ENCODE measurements around the gene SND1.

The SND1 gene

DNA sequence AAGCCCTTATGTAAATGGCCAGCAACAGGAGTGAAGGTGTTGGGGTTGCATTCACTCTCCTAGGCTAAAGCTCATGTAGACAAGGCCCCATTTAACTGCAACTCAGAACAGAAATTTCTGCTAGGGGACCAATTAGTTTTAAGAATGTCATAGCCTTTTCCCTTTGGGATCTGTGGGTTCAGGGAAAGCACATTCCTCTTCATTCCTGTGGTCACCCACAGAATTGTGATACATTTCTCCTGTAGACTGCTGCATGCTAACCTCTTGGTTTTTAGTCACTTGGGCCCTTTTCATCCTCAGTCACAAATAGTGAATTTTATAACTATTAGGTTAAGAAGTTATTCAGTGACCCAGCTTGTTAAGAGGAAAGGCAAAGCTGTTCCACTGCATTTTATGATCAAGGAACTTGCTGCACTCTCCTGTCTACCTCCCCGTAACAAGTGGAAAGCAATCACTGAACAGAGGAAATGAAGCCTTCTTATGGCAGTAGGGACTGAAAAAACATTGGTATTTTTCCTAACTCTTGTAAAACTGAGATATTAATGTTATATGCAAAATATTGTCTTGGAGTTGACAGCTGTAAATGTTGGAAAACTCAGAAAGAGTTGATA is 124.9 kb downstream of the SND1 start:
- no peak overlapping the region for H3K9ac ChIP-seq (ENCODE audit: low read depth in 1 of 2, low read length in 2 of 2)
- H3K4me3 ChIP-seq (ENCODE audit: low read length in 2 of 2) = no peak overlapping the region
- no peaks in the 10 kb centered on the region for H3K36me3 ChIP-seq (ENCODE audit: control insufficient read depth in 2 of 2, insufficient read depth in 2 of 2, low read length in 2 of 2)
- no peaks in the 10 kb centered on the region for H3K27me3 ChIP-seq (ENCODE audit: control insufficient read depth in 2 of 2, insufficient read depth in 2 of 2, low read length in 2 of 2)
- no peaks in the 10 kb centered on the region for H3K9me3 ChIP-seq (ENCODE audit: control insufficient read depth in 2 of 2, low read length in 2 of 2)
- H3K27ac ChIP-seq (ENCODE audit: low read depth in 2 of 2, low read length in 2 of 2) = no peak overlapping the region
- no peaks in the 10 kb centered on the region for H3K4me1 ChIP-seq (ENCODE audit: control insufficient read depth in 2 of 2, insufficient read depth in 2 of 2, low read length in 2 of 2)

DNA sequence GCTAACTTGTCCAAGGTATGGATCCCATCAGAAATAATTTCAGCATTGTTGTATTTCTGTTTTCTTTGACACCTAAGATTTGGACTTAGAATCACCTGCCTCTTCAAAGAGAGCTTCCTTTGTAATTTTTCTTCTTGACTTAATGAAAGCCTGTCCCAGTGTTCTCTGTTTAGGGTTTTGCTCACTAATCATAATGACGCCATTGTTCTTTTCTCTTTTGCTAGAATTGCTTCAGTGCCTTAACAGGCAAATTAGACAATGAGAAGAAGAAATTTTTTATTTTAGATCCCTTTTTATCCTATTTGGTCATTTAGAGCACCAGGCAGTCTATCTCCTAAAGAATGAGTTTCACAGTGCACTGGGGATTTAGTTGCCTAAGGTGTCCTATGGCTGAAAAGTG is 128.5 kb downstream of the SND1 start:
- no peaks in the 10 kb centered on the region for H3K4me1 ChIP-seq (ENCODE audit: control insufficient read depth in 2 of 2, insufficient read depth in 2 of 2, low read length in 2 of 2)
- no peak overlapping the region for H3K4me3 ChIP-seq (ENCODE audit: low read length in 2 of 2)
- no peaks in the 10 kb centered on the region for H3K36me3 ChIP-seq (ENCODE audit: control insufficient read depth in 2 of 2, insufficient read depth in 2 of 2, low read length in 2 of 2)
- no peak overlapping the region for H3K9ac ChIP-seq (ENCODE audit: low read depth in 1 of 2, low read length in 2 of 2)
- H3K27me3 ChIP-seq (ENCODE audit: control insufficient read depth in 2 of 2, insufficient read depth in 2 of 2, low read length in 2 of 2) = no peaks in the 10 kb centered on the region
- H3K27ac ChIP-seq (ENCODE audit: low read depth in 2 of 2, low read length in 2 of 2) = no peak overlapping the region
- H3K9me3 ChIP-seq (ENCODE audit: control insufficient read depth in 2 of 2, low read length in 2 of 2) = no peaks in the 10 kb centered on the region

GRCh38 chr7:127781081-127781480 is 129.1 kb downstream of the SND1 start:
- Histone ChIP-seq H3K9me3 (ENCODE audit: control insufficient read depth in 2 of 2, low read length in 2 of 2) (no peaks in the 10 kb centered on the region), H3K9ac (ENCODE audit: low read depth in 1 of 2, low read length in 2 of 2) (no peak overlapping the region), H3K4me3 (ENCODE audit: low read length in 2 of 2) (no peak overlapping the region), H3K27ac (ENCODE audit: low read depth in 2 of 2, low read length in 2 of 2) (no peak overlapping the region), H3K36me3 (ENCODE audit: control insufficient read depth in 2 of 2, insufficient read depth in 2 of 2, low read length in 2 of 2) (no peaks in the 10 kb centered on the region), H3K4me1 (ENCODE audit: control insufficient read depth in 2 of 2, insufficient read depth in 2 of 2, low read length in 2 of 2) (no peaks in the 10 kb centered on the region), H3K27me3 (ENCODE audit: control insufficient read depth in 2 of 2, insufficient read depth in 2 of 2, low read length in 2 of 2) (no peaks in the 10 kb centered on the region)

- H3K9ac ChIP-seq (ENCODE audit: low read depth in 1 of 2, low read length in 2 of 2) = no peak overlapping the region
- no peaks in the 10 kb centered on the region for H3K9me3 ChIP-seq (ENCODE audit: control insufficient read depth in 2 of 2, low read length in 2 of 2)
- no peaks in the 10 kb centered on the region for H3K4me1 ChIP-seq (ENCODE audit: control insufficient read depth in 2 of 2, insufficient read depth in 2 of 2, low read length in 2 of 2)
- no peaks in the 10 kb centered on the region for H3K36me3 ChIP-seq (ENCODE audit: control insufficient read depth in 2 of 2, insufficient read depth in 2 of 2, low read length in 2 of 2)
- no peaks in the 10 kb centered on the region for H3K27me3 ChIP-seq (ENCODE audit: control insufficient read depth in 2 of 2, insufficient read depth in 2 of 2, low read length in 2 of 2)
- H3K4me3 ChIP-seq (ENCODE audit: low read length in 2 of 2) = no peak overlapping the region
- no peak overlapping the region for H3K27ac ChIP-seq (ENCODE audit: low read depth in 2 of 2, low read length in 2 of 2)
These were observed 130.1 kb downstream of the SND1 start for GRCh38 chr7:127782075-127782474.

GRCh38 chr7:127782654-127783559 is 130.9 kb downstream of the SND1 start:
- no peak overlapping the region for H3K9ac ChIP-seq (ENCODE audit: low read depth in 1 of 2, low read length in 2 of 2)
- no peak overlapping the region for H3K4me3 ChIP-seq (ENCODE audit: low read length in 2 of 2)
- H3K4me1 ChIP-seq (ENCODE audit: control insufficient read depth in 2 of 2, insufficient read depth in 2 of 2, low read length in 2 of 2) = no peaks in the 10 kb centered on the region
- H3K9me3 ChIP-seq (ENCODE audit: control insufficient read depth in 2 of 2, low read length in 2 of 2) = no peaks in the 10 kb centered on the region
- H3K27me3 ChIP-seq (ENCODE audit: control insufficient read depth in 2 of 2, insufficient read depth in 2 of 2, low read length in 2 of 2) = no peaks in the 10 kb centered on the region
- H3K36me3 ChIP-seq (ENCODE audit: control insufficient read depth in 2 of 2, insufficient read depth in 2 of 2, low read length in 2 of 2) = no peaks in the 10 kb centered on the region
- H3K27ac ChIP-seq (ENCODE audit: low read depth in 2 of 2, low read length in 2 of 2) = no peak overlapping the region

GRCh38 chr7:127786184-127786583 is 134.2 kb downstream of the SND1 start:
- H3K9ac ChIP-seq (ENCODE audit: low read depth in 1 of 2, low read length in 2 of 2) = no peak overlapping the region
- no peak overlapping the region for H3K27ac ChIP-seq (ENCODE audit: low read depth in 2 of 2, low read length in 2 of 2)
- H3K36me3 ChIP-seq (ENCODE audit: control insufficient read depth in 2 of 2, insufficient read depth in 2 of 2, low read length in 2 of 2) = no peaks in the 10 kb centered on the region
- no peaks in the 10 kb centered on the region for H3K9me3 ChIP-seq (ENCODE audit: control insufficient read depth in 2 of 2, low read length in 2 of 2)
- no peak overlapping the region for H3K4me3 ChIP-seq (ENCODE audit: low read length in 2 of 2)
- H3K27me3 ChIP-seq (ENCODE audit: control insufficient read depth in 2 of 2, insufficient read depth in 2 of 2, low read length in 2 of 2) = no peaks in the 10 kb centered on the region
- no peaks in the 10 kb centered on the region for H3K4me1 ChIP-seq (ENCODE audit: control insufficient read depth in 2 of 2, insufficient read depth in 2 of 2, low read length in 2 of 2)

- Histone ChIP-seq H3K27me3 (ENCODE audit: control insufficient read depth in 2 of 2, insufficient read depth in 2 of 2, low read length in 2 of 2) (no peaks in the 10 kb centered on the region), H3K36me3 (ENCODE audit: control insufficient read depth in 2 of 2, insufficient read depth in 2 of 2, low read length in 2 of 2) (no peaks in the 10 kb centered on the region), H3K4me1 (ENCODE audit: control insufficient read depth in 2 of 2, insufficient read depth in 2 of 2, low read length in 2 of 2) (no peaks in the 10 kb centered on the region), H3K9me3 (ENCODE audit: control insufficient read depth in 2 of 2, low read length in 2 of 2) (no peaks in the 10 kb centered on the region), H3K4me3 (ENCODE audit: low read length in 2 of 2) (no peak overlapping the region), H3K9ac (ENCODE audit: low read depth in 1 of 2, low read length in 2 of 2) (no peak overlapping the region), H3K27ac (ENCODE audit: low read depth in 2 of 2, low read length in 2 of 2) (no peak overlapping the region)
These were observed 137.0 kb downstream of the SND1 start for GRCh38 chr7:127789031-127789430.

- H3K4me3 ChIP-seq (ENCODE audit: low read length in 2 of 2) = no peak overlapping the region
- H3K9me3 ChIP-seq (ENCODE audit: control insufficient read depth in 2 of 2, low read length in 2 of 2) = no peaks in the 10 kb centered on the region
- no peak overlapping the region for H3K9ac ChIP-seq (ENCODE audit: low read depth in 1 of 2, low read length in 2 of 2)
- H3K27ac ChIP-seq (ENCODE audit: low read depth in 2 of 2, low read length in 2 of 2) = no peak overlapping the region
- no peaks in the 10 kb centered on the region for H3K4me1 ChIP-seq (ENCODE audit: control insufficient read depth in 2 of 2, insufficient read depth in 2 of 2, low read length in 2 of 2)
- no peaks in the 10 kb centered on the region for H3K27me3 ChIP-seq (ENCODE audit: control insufficient read depth in 2 of 2, insufficient read depth in 2 of 2, low read length in 2 of 2)
- H3K36me3 ChIP-seq (ENCODE audit: control insufficient read depth in 2 of 2, insufficient read depth in 2 of 2, low read length in 2 of 2) = no peaks in the 10 kb centered on the region
These were observed 139.6 kb downstream of the SND1 start for GRCh38 chr7:127791446-127792189.

GRCh38 chr7:127792528-127793342 is 140.7 kb downstream of the SND1 start:
- H3K27me3 ChIP-seq (ENCODE audit: control insufficient read depth in 2 of 2, insufficient read depth in 2 of 2, low read length in 2 of 2) = no peaks in the 10 kb centered on the region
- no peaks in the 10 kb centered on the region for H3K4me1 ChIP-seq (ENCODE audit: control insufficient read depth in 2 of 2, insufficient read depth in 2 of 2, low read length in 2 of 2)
- H3K36me3 ChIP-seq (ENCODE audit: control insufficient read depth in 2 of 2, insufficient read depth in 2 of 2, low read length in 2 of 2) = no peaks in the 10 kb centered on the region
- H3K9ac ChIP-seq (ENCODE audit: low read depth in 1 of 2, low read length in 2 of 2) = no peak overlapping the region
- H3K4me3 ChIP-seq (ENCODE audit: low read length in 2 of 2) = no peak overlapping the region
- H3K9me3 ChIP-seq (ENCODE audit: control insufficient read depth in 2 of 2, low read length in 2 of 2) = no peaks in the 10 kb centered on the region
- H3K27ac ChIP-seq (ENCODE audit: low read depth in 2 of 2, low read length in 2 of 2) = no peak overlapping the region

Data from mucosa of rectum (tissue), 2 donors.